8988T (cell line): ENCODE results near the gene UBL4B.

Experiments
- DNase-seq: peaks from one replicate; pipeline ENCODE4 v3.0.0; 2011

Gene UBL4B

GRCh38 chr1:110159168-110159567, 46.9 kb downstream of the UBL4B start:
- DNase-seq: no peak

- no peak for DNase-seq
Observed at GRCh38 chr1:110160538-110161100, 48.4 kb downstream of the UBL4B start.

GRCh38 chr1:110161165-110161564, 48.9 kb downstream of the UBL4B start:
- DNase-seq: no peak

GRCh38 chr1:110161849-110162248, 49.6 kb downstream of the UBL4B start:
- DNase-seq: no peak
